SU-DHL-6 (cell line): ENCODE results near the gene LXN.

Source experiments
- H2AFZ ChIP-seq: fragments of 200-600 bp; sonication (generic); 2 replicates; pipeline ENCODE4 v1.6.1; 2014; ENCODE audit warnings: low read depth, mild to moderate bottlenecking, moderate library complexity, mixed read lengths, antibody characterized with exemption, low read length; ENCODE audit not compliant: severe bottlenecking
- H3F3A ChIP-seq: fragments of 200-600 bp; shearing (Covaris generic); 2 replicates; pipeline ENCODE4 v1.6.0; 2016; ENCODE audit warnings: antibody characterized with exemption, mild to moderate bottlenecking; ENCODE audit not compliant: insufficient read depth
- H3K27ac ChIP-seq: fragments of 200-600 bp; sonication (generic); 2 replicates; pipeline ENCODE4 v1.5.1; 2016; ENCODE audit warnings: low read depth, mild to moderate bottlenecking, low read length, moderate library complexity, mixed read lengths
- H3K27me3 ChIP-seq: fragments of 200-600 bp; sonication (generic), shearing (Covaris generic); 2 replicates; pipeline ENCODE4 v1.6.0; 2014; ENCODE audit warnings: mild to moderate bottlenecking, low read length
- H3K36me3 ChIP-seq: fragments of 200-600 bp; sonication (generic); 2 replicates; pipeline ENCODE4 v1.6.1; 2014; ENCODE audit warnings: mild to moderate bottlenecking, low read length, mixed read lengths
- H3K4me2 ChIP-seq: fragments of 300-600, 200-600 bp; shearing (Covaris generic), sonication (generic); 2 replicates; pipeline ENCODE4 v1.6.0; 2014; ENCODE audit warnings: low read length, low read depth, mild to moderate bottlenecking; ENCODE audit not compliant: poor library complexity, severe bottlenecking
- H3K4me3 ChIP-seq: fragments of 200-600 bp; sonication (generic); 2 replicates; pipeline ENCODE4 v1.5.1; 2014; ENCODE audit warnings: antibody characterized with exemption, low read length, mild to moderate bottlenecking, mixed read lengths; ENCODE audit not compliant: insufficient read depth, poor library complexity, severe bottlenecking
- H3K79me2 ChIP-seq: fragments of 200-600 bp; sonication (generic); 2 replicates; pipeline ENCODE4 v1.6.1; 2014; ENCODE audit warnings: mild to moderate bottlenecking, low read length, moderate library complexity; ENCODE audit not compliant: insufficient read depth
- H3K9ac ChIP-seq: fragments of 200-600 bp; sonication (generic); 2 replicates; pipeline ENCODE4 v1.7.0; 2014; ENCODE audit warnings: mild to moderate bottlenecking, low read length
- H3K9me2 ChIP-seq: fragments of 200-600 bp; sonication (generic); replicated peaks from 2 replicates; pipeline ENCODE4 v1.6.1; 2014; ENCODE audit warnings: low read length; ENCODE audit not compliant: insufficient read depth
- H3K9me3 ChIP-seq: fragments of 200-600 bp; sonication (generic); 2 replicates; pipeline ENCODE4 v1.6.1; 2014; ENCODE audit warnings: low read length, mixed read lengths; ENCODE audit not compliant: insufficient read depth
- H4K20me1 ChIP-seq: fragments of 200-600 bp; sonication (generic); 2 replicates; pipeline ENCODE4 v1.6.1; 2014; ENCODE audit warnings: low read depth, mild to moderate bottlenecking, antibody characterized with exemption, low read length, moderate library complexity, mixed read lengths
- CTCF ChIP-seq: fragments of 200-600 bp; sonication (generic); IDR thresholded peaks from one replicate; pipeline ENCODE4 v1.5.1; 2017; ENCODE audit warnings: antibody characterized with exemption, mild to moderate bottlenecking, low read length, moderate library complexity; ENCODE audit not compliant: insufficient read depth, poor library complexity, severe bottlenecking
- EZH2phosphoT487 ChIP-seq: fragments of 200-600 bp; sonication (generic), shearing (Covaris generic); conservative IDR thresholded peaks from 2 replicates; pipeline ENCODE4 v1.6.1; 2018; ENCODE audit warnings: mild to moderate bottlenecking, antibody characterized with exemption, low read length, moderate library complexity, mixed read lengths

The LXN gene

DNA sequence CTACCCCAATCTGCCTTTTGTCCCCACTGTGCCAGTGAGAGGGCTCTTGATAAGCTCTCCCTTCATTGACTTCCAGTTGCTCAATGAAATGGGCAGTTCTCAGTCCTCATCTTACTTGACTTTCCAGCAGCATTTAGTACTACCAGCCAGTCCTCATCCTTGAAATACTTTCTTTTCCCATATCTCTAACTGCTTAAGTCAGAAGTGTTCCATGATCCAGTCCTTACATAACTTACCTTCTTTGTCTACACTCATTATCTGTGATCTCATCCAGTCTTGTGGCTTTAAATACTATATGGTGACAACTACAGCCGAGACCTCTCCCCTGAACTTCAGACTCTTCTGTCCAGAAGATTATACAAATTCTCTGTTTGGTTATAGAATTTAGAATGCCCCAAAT lies 31.1 kb upstream of the LXN start:
- Histone ChIP-seq H3K9me2 (no peaks in the 10 kb centered on the region), H3F3A (no peaks in the 10 kb centered on the region), H3K36me3 (peaks cover 3% of the 10 kb centered on the region; the same call in 1 of the 2 replicates), H3K27ac (no peak overlapping the region), H3K27me3 (no peaks in the 10 kb centered on the region), H3K9me3 (no peaks in the 10 kb centered on the region), H2AFZ (no peak overlapping the region), H3K79me2 (no peaks in the 10 kb centered on the region), H4K20me1 (no peaks in the 10 kb centered on the region), H3K4me3 (no peak overlapping the region), H3K4me2 (no peak overlapping the region), H3K9ac (no peak overlapping the region)
- no peak for TF ChIP-seq CTCF
- no peak for TF ChIP-seq EZH2phosphoT487

- Histone ChIP-seq H3K27me3 (no peaks in the 10 kb centered on the region), H3K36me3 (peaks cover 1% of the 10 kb centered on the region; the same call in 1 of the 2 replicates), H3K4me3 (no peak overlapping the region), H4K20me1 (no peaks in the 10 kb centered on the region), H2AFZ (no peak overlapping the region), H3K9ac (no peak overlapping the region), H3K27ac (no peak overlapping the region), H3K4me2 (no peak overlapping the region), H3K9me2 (no peaks in the 10 kb centered on the region), H3K9me3 (no peaks in the 10 kb centered on the region), H3F3A (no peaks in the 10 kb centered on the region), H3K79me2 (no peaks in the 10 kb centered on the region)
- TF ChIP-seq CTCF (no peak), EZH2phosphoT487 (no peak)
These were observed 30.5 kb upstream of the LXN start for GRCh38 chr3:158702815-158703481.

- TF ChIP-seq CTCF = no peak
- no peak for TF ChIP-seq EZH2phosphoT487
- H3K9me2 ChIP-seq = no peaks in the 10 kb centered on the region
- no peaks in the 10 kb centered on the region for H4K20me1 ChIP-seq
- no peak overlapping the region for H3K27ac ChIP-seq
- no peaks in the 10 kb centered on the region for H3K27me3 ChIP-seq
- no peak overlapping the region for H3K4me2 ChIP-seq
- no peak overlapping the region for H2AFZ ChIP-seq
- H3K36me3 ChIP-seq = no peaks in the 10 kb centered on the region; the same call in 1 of the 2 replicates
- H3K79me2 ChIP-seq = no peaks in the 10 kb centered on the region
- H3F3A ChIP-seq = no peaks in the 10 kb centered on the region
- no peaks in the 10 kb centered on the region for H3K9me3 ChIP-seq
- no peak overlapping the region for H3K9ac ChIP-seq
- H3K4me3 ChIP-seq = no peak overlapping the region
These were observed 29.1 kb upstream of the LXN start for GRCh38 chr3:158701420-158702065.
